Breast epithelium (tissue), 3 donors: ENCODE data around the gene DNAJB13.

ENCODE experiments used
- POLR2A ChIP-seq: fragments of 450-650 bp; IDR thresholded peaks from one replicate; pipeline ENCODE4 v1.6.1; 2016; ENCODE audit warnings: antibody characterized with exemption, mild to moderate bottlenecking, moderate library complexity
- POLR2AphosphoS5 ChIP-seq, 3 donors: sonication (generic); formaldehyde crosslinking; IDR thresholded peaks; one replicate each; pipeline ENCODE4 v1.6.1; 2017; ENCODE audit warnings: antibody characterized with exemption in 3 of 3
- TF ChIP-seq, protein P1 (sequence below), 3 donors: fragments of 450-650 bp; IDR thresholded peaks; one replicate each; pipeline ENCODE4 v1.5.1; 2016 to 2017; ENCODE audit warnings: antibody characterized with exemption in 3 of 3, mild to moderate bottlenecking in 3 of 3, moderate library complexity in 3 of 3

GRCh38 chr11:73971175-73971719 lies 20.4 kb downstream of the DNAJB13 start:
- TF ChIP-seq, protein P1, sequence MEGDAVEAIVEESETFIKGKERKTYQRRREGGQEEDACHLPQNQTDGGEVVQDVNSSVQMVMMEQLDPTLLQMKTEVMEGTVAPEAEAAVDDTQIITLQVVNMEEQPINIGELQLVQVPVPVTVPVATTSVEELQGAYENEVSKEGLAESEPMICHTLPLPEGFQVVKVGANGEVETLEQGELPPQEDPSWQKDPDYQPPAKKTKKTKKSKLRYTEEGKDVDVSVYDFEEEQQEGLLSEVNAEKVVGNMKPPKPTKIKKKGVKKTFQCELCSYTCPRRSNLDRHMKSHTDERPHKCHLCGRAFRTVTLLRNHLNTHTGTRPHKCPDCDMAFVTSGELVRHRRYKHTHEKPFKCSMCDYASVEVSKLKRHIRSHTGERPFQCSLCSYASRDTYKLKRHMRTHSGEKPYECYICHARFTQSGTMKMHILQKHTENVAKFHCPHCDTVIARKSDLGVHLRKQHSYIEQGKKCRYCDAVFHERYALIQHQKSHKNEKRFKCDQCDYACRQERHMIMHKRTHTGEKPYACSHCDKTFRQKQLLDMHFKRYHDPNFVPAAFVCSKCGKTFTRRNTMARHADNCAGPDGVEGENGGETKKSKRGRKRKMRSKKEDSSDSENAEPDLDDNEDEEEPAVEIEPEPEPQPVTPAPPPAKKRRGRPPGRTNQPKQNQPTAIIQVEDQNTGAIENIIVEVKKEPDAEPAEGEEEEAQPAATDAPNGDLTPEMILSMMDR (IDR thresholded peaks at IDR 0.05): no peak
- TF ChIP-seq POLR2A (no peak), POLR2AphosphoS5 (IDR thresholded peaks at IDR 0.05) (no peak)
